Measurements from ENCODE around the gene BAG2. TPM values are rescaled to one million over a fixed set of nuclear protein-coding genes. Genes with fewer than 3 reads are reported as not detected.

Gene BAG2
- total and polyA plus RNA-seq, 2 of the 13 experiments (the other 11 are each of a cell fraction or from before 2014, with no cell fraction given) = 5.7 to 15.1 TPM

DNA sequence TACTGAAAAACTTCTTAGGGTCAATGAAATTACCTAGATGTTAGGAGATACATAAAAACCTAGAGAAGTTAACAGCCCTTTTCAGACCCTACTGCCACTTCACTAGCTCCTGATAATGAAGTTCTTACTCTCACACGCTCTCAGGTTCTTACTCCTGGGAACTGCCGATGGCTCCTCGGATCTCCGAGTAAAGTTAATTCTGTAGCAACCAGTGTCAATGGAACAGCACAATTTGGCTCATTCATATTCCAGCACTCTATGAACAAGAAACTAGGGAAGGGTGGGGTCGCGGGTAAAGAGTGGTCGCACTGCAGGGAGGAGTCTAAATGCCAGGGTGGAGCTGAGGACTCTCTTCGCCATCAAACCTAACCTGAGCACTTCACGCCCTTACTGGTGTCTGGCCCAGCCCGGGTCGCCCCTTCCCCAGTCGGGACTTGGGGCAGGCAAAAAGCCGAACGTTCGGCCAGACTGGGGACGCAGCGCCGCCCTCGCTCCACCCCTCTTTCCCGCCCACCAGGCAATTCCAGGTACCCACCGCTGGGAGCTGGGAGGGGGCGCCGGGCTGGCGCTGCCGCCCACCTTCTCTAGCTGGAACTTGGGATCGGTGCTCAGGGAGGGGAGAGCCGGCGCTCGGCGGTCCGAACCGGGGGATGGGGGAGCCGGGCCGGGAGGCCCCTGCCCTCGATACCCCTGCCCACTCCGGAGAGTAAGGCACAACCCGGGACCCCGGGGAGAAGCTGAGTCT is 49.2 kb downstream of the BAG2 start (continued):
- 0 out of 2 replicates have a peak, but pooled peaks have one; percentile 51 for TF ChIP-seq ZNF350 (CRISPR knock-in tag; IDR thresholded peaks at IDR 0.05; ENCODE audit: borderline replicate concordance, low read depth)
- no peak for TF ChIP-seq ZNF547 (CRISPR knock-in tag; IDR thresholded peaks at IDR 0.05)
- TF ChIP-seq, protein P1, sequence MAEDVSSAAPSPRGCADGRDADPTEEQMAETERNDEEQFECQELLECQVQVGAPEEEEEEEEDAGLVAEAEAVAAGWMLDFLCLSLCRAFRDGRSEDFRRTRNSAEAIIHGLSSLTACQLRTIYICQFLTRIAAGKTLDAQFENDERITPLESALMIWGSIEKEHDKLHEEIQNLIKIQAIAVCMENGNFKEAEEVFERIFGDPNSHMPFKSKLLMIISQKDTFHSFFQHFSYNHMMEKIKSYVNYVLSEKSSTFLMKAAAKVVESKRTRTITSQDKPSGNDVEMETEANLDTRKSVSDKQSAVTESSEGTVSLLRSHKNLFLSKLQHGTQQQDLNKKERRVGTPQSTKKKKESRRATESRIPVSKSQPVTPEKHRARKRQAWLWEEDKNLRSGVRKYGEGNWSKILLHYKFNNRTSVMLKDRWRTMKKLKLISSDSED (CRISPR knock-in tag; IDR thresholded peaks at IDR 0.05) = no peak
- TF ChIP-seq, protein P2, sequence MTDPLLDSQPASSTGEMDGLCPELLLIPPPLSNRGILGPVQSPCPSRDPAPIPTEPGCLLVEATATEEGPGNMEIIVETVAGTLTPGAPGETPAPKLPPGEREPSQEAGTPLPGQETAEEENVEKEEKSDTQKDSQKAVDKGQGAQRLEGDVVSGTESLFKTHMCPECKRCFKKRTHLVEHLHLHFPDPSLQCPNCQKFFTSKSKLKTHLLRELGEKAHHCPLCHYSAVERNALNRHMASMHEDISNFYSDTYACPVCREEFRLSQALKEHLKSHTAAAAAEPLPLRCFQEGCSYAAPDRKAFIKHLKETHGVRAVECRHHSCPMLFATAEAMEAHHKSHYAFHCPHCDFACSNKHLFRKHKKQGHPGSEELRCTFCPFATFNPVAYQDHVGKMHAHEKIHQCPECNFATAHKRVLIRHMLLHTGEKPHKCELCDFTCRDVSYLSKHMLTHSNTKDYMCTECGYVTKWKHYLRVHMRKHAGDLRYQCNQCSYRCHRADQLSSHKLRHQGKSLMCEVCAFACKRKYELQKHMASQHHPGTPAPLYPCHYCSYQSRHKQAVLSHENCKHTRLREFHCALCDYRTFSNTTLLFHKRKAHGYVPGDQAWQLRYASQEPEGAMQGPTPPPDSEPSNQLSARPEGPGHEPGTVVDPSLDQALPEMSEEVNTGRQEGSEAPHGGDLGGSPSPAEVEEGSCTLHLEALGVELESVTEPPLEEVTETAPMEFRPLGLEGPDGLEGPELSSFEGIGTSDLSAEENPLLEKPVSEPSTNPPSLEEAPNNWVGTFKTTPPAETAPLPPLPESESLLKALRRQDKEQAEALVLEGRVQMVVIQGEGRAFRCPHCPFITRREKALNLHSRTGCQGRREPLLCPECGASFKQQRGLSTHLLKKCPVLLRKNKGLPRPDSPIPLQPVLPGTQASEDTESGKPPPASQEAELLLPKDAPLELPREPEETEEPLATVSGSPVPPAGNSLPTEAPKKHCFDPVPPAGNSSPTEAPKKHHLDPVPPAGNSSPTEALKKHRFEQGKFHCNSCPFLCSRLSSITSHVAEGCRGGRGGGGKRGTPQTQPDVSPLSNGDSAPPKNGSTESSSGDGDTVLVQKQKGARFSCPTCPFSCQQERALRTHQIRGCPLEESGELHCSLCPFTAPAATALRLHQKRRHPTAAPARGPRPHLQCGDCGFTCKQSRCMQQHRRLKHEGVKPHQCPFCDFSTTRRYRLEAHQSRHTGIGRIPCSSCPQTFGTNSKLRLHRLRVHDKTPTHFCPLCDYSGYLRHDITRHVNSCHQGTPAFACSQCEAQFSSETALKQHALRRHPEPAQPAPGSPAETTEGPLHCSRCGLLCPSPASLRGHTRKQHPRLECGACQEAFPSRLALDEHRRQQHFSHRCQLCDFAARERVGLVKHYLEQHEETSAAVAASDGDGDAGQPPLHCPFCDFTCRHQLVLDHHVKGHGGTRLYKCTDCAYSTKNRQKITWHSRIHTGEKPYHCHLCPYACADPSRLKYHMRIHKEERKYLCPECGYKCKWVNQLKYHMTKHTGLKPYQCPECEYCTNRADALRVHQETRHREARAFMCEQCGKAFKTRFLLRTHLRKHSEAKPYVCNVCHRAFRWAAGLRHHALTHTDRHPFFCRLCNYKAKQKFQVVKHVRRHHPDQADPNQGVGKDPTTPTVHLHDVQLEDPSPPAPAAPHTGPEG (CRISPR knock-in tag; IDR thresholded peaks at IDR 0.05) = no peak
- TF ChIP-seq SAP130 (CRISPR knock-in tag; IDR thresholded peaks at IDR 0.05; ENCODE audit: low read depth) = no peak; the same call in none of the 2 replicates
- no peak for TF ChIP-seq RORA (CRISPR knock-in tag; IDR thresholded peaks at IDR 0.05)
- no peak; the same call in 1 of the 2 replicates for TF ChIP-seq MYC (CRISPR knock-in tag; IDR thresholded peaks at IDR 0.05; ENCODE audit: borderline replicate concordance)
- peak; percentile 34; the same call in 1 of the 2 replicates for TF ChIP-seq ZBTB37 (CRISPR knock-in tag; IDR thresholded peaks at IDR 0.05)
- TF ChIP-seq ZSCAN22 (CRISPR knock-in tag; IDR thresholded peaks at IDR 0.05) = no peak
- TF ChIP-seq, protein P3, sequence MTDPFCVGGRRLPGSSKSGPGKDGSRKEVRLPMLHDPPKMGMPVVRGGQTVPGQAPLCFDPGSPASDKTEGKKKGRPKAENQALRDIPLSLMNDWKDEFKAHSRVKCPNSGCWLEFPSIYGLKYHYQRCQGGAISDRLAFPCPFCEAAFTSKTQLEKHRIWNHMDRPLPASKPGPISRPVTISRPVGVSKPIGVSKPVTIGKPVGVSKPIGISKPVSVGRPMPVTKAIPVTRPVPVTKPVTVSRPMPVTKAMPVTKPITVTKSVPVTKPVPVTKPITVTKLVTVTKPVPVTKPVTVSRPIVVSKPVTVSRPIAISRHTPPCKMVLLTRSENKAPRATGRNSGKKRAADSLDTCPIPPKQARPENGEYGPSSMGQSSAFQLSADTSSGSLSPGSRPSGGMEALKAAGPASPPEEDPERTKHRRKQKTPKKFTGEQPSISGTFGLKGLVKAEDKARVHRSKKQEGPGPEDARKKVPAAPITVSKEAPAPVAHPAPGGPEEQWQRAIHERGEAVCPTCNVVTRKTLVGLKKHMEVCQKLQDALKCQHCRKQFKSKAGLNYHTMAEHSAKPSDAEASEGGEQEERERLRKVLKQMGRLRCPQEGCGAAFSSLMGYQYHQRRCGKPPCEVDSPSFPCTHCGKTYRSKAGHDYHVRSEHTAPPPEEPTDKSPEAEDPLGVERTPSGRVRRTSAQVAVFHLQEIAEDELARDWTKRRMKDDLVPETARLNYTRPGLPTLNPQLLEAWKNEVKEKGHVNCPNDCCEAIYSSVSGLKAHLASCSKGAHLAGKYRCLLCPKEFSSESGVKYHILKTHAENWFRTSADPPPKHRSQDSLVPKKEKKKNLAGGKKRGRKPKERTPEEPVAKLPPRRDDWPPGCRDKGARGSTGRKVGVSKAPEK (CRISPR knock-in tag; IDR thresholded peaks at IDR 0.05; ENCODE audit: borderline replicate concordance) = peak; percentile 38; the same call in 1 of the 2 replicates
- no peak for TF ChIP-seq HOXA9 (CRISPR knock-in tag; IDR thresholded peaks at IDR 0.05; ENCODE audit: borderline replicate concordance)
- no peak for TF ChIP-seq NFRKB (IDR thresholded peaks at IDR 0.05)
- no peak for TF ChIP-seq ZNF766 (CRISPR knock-in tag; IDR thresholded peaks at IDR 0.05; ENCODE audit: borderline replicate concordance)
- TF ChIP-seq NR3C1 (CRISPR knock-in tag; IDR thresholded peaks at IDR 0.05) = no peak
- peak; percentile 44 for TF ChIP-seq HNRNPLL (IDR thresholded peaks at IDR 0.05; ENCODE audit: low read depth, low read length, poor library complexity, severe bottlenecking)
- no peak for TF ChIP-seq NFIB (CRISPR knock-in tag; IDR thresholded peaks at IDR 0.05; ENCODE audit: borderline replicate concordance)

Measured in HepG2 (cell line).